VCaP (cell line): ENCODE data around the gene UBAC1.

Experiments
- H3K27ac ChIP-seq: fragments of 450-650 bp; 2 replicates; pipeline ENCODE4 v1.5.1; 2017
- CTCF ChIP-seq: fragments of 450-650 bp; conservative IDR thresholded peaks from 2 replicates; pipeline ENCODE4 v1.5.1; 2017; ENCODE audit warnings: mild to moderate bottlenecking, moderate library complexity

UBAC1 gene

GRCh38 chr9:135884328-135885035 lies 76.7 kb downstream of the UBAC1 start:
- TF ChIP-seq CTCF = no peak
- H3K27ac ChIP-seq = peak overlapping the region; percentile 27; the same call in 1 of the 2 replicates

- no peak for TF ChIP-seq CTCF
- no peak overlapping the region for H3K27ac ChIP-seq
Measured at GRCh38 chr9:135883410-135884089, 77.6 kb downstream of the UBAC1 start.
